A549 (cell line): ENCODE measurements around the gene PROCA1. TPM values are rescaled to one million over a fixed set of nuclear protein-coding genes. Genes with fewer than 3 reads are reported as not detected.

Experiments
- BCL3 ChIP-seq: fragments of >200 bp; sonication (Bioruptor Twin); formaldehyde crosslinking; IDR thresholded peaks from 3 replicates; pipeline ENCODE4 v1.6.1; 2016
- CHD2 ChIP-seq: fragments of 150-350 bp; IDR thresholded peaks from 2 replicates; pipeline ENCODE4 v1.6.1; 2014; ENCODE audit warnings: low read length; ENCODE audit not compliant: partially characterized antibody
- CHD4 ChIP-seq: fragments of 200-600 bp; sonication (generic); IDR thresholded peaks from 2 replicates; pipeline ENCODE4 v1.6.1; 2016; ENCODE audit warnings: antibody characterized with exemption, mild to moderate bottlenecking, borderline replicate concordance
- E2F6 ChIP-seq: IDR thresholded peaks from 2 replicates; pipeline ENCODE4 v1.6.1; 2012; ENCODE audit warnings: low read depth, borderline replicate concordance
- ELK1 ChIP-seq: fragments of 150-350 bp; IDR thresholded peaks from 2 replicates; pipeline ENCODE4 v1.6.1; 2014; ENCODE audit warnings: low read depth, mild to moderate bottlenecking, low read length
- ESRRA ChIP-seq: fragments of 150-350 bp; IDR thresholded peaks from 2 replicates; pipeline ENCODE4 v1.6.1; 2014; ENCODE audit warnings: mild to moderate bottlenecking, low read length, borderline replicate concordance
- HDAC2 ChIP-seq: fragments of 200-600 bp; sonication (generic); IDR thresholded peaks from 2 replicates; pipeline ENCODE4 v1.6.1; 2016
- HMGXB4 ChIP-seq: fragments of 250-450 bp; sonication (Bioruptor Pico); IDR thresholded peaks from 2 replicates; pipeline ENCODE4 v1.5.0; 2021; ENCODE audit warnings: mild to moderate bottlenecking, moderate library complexity, borderline replicate concordance
- HOXA7 ChIP-seq: fragments of 250-450 bp; sonication (Bioruptor Pico); IDR thresholded peaks from 2 replicates; pipeline ENCODE4 v1.5.0; 2020; ENCODE audit warnings: mild to moderate bottlenecking, moderate library complexity
- HOXB13 ChIP-seq: fragments of 250-450 bp; sonication (Bioruptor Pico); IDR thresholded peaks from 2 replicates; pipeline ENCODE4 v1.5.0; 2020; ENCODE audit warnings: low read depth, mild to moderate bottlenecking, moderate library complexity
- JUN ChIP-seq, 2 experiments: fragments of >200 bp; sonication (Bioruptor Twin); formaldehyde crosslinking; IDR thresholded peaks; 2 replicates in 1 of 2; 3 replicates in 1 of 2; pipeline ENCODE4 v1.6.1; 2016 to 2017
- KDM1A ChIP-seq: fragments of 200-600 bp; sonication (generic); IDR thresholded peaks from 2 replicates; pipeline ENCODE4 v1.6.1; 2016; ENCODE audit warnings: low read depth, mild to moderate bottlenecking
- KDM5A ChIP-seq: fragments of 200-600 bp; sonication (generic); IDR thresholded peaks from 2 replicates; pipeline ENCODE4 v1.6.1; 2016; ENCODE audit warnings: antibody characterized with exemption, mild to moderate bottlenecking
- MAZ ChIP-seq: fragments of 150-350 bp; IDR thresholded peaks from 2 replicates; pipeline ENCODE4 v1.6.1; 2014; ENCODE audit warnings: antibody characterized with exemption, low read depth, low read length, borderline replicate concordance
- MYC ChIP-seq: IDR thresholded peaks from 2 replicates; pipeline ENCODE4 v1.6.1; 2012; ENCODE audit warnings: mild to moderate bottlenecking, inconsistent platforms, low read length, improper control_type of control experiment, borderline replicate concordance
- NFE2L2 ChIP-seq: fragments of 150-350 bp; conservative IDR thresholded peaks from 2 replicates; pipeline ENCODE4 v1.6.1; 2014; ENCODE audit warnings: low read length
- POLR2A ChIP-seq: IDR thresholded peaks from 2 replicates; pipeline ENCODE4 v1.6.1; 2012; ENCODE audit warnings: mild to moderate bottlenecking, low read length
- POLR2AphosphoS2 ChIP-seq: conservative IDR thresholded peaks from 2 replicates; pipeline ENCODE4 v1.6.1; 2012; ENCODE audit warnings: low read length, improper control_type of control experiment, inconsistent platforms
- RARB ChIP-seq: fragments of 250-450 bp; sonication (Bioruptor Pico); IDR thresholded peaks from 2 replicates; pipeline ENCODE4 v1.8.0; 2021; ENCODE audit warnings: mild to moderate bottlenecking, moderate library complexity
- RCOR1 ChIP-seq: fragments of 150-350 bp; IDR thresholded peaks from 2 replicates; pipeline ENCODE4 v1.6.1; 2014; ENCODE audit warnings: antibody characterized with exemption, low read length, low read depth
- REST ChIP-seq: fragments of 200-600 bp; sonication (generic); IDR thresholded peaks from 2 replicates; pipeline ENCODE4 v1.6.1; 2016; ENCODE audit warnings: antibody characterized with exemption, mild to moderate bottlenecking, moderate library complexity
- RFX5 ChIP-seq: fragments of 450-650 bp; IDR thresholded peaks from 2 replicates; pipeline ENCODE4 v1.7.1; 2014; ENCODE audit warnings: antibody characterized with exemption, mild to moderate bottlenecking, moderate library complexity
- SMC3 ChIP-seq: fragments of >200 bp; sonication (Bioruptor Twin); formaldehyde crosslinking; IDR thresholded peaks from 3 replicates; pipeline ENCODE4 v1.6.1; 2018; ENCODE audit warnings: inconsistent platforms
- TFCP2L1 ChIP-seq: fragments of 250-450 bp; sonication (Bioruptor Pico); IDR thresholded peaks from 2 replicates; pipeline ENCODE4 v1.5.0; 2021; ENCODE audit warnings: mild to moderate bottlenecking
- TP53 ChIP-seq: fragments of 250-450 bp; sonication (Bioruptor Pico); IDR thresholded peaks from 2 replicates; pipeline ENCODE4 v1.5.0; 2021; ENCODE audit warnings: mild to moderate bottlenecking, moderate library complexity
- USF2 ChIP-seq: fragments of 450-650 bp; IDR thresholded peaks from 2 replicates; pipeline ENCODE4 v1.6.1; 2014; ENCODE audit warnings: antibody characterized with exemption
- ZNF302 ChIP-seq: fragments of 250-450 bp; sonication (Bioruptor Pico); IDR thresholded peaks from 2 replicates; pipeline ENCODE4 v1.9.0; 2021; ENCODE audit warnings: inconsistent platforms, mild to moderate bottlenecking, moderate library complexity
- polyA plus RNA-seq, 4 experiments: library from polyadenylated mRNA; depleted of rRNA in 3 of 4; stranded (reverse); fragments of >200 nt; fragmentation: RNase III in 1 of 4; extraction: RNeasy Plus Mini Kit Qiagen cat#74134 plus additional on column Dnase treatment in 1 of 4; gene quantifications; 2 replicates in 3 of 4; 3 replicates in 1 of 4; pipeline ENCODE4 v1.2.3, GENCODE V29; 2011 to 2017
- TF ChIP-seq, protein P1 (sequence below): fragments of >200 bp; sonication (Bioruptor Twin); formaldehyde crosslinking; IDR thresholded peaks from 3 replicates; pipeline ENCODE4 v1.5.1; 2016
- TF ChIP-seq, protein P2 (sequence below): fragments of >200 bp; sonication (Bioruptor Twin); formaldehyde crosslinking; IDR thresholded peaks from 2 replicates; pipeline ENCODE4 v1.6.1; 2016

The PROCA1 gene
- polyA plus RNA-seq, 2 of the 4 experiments (the other 2 are of a cell fraction), result 4.0 to 4.9 TPM

DNA sequence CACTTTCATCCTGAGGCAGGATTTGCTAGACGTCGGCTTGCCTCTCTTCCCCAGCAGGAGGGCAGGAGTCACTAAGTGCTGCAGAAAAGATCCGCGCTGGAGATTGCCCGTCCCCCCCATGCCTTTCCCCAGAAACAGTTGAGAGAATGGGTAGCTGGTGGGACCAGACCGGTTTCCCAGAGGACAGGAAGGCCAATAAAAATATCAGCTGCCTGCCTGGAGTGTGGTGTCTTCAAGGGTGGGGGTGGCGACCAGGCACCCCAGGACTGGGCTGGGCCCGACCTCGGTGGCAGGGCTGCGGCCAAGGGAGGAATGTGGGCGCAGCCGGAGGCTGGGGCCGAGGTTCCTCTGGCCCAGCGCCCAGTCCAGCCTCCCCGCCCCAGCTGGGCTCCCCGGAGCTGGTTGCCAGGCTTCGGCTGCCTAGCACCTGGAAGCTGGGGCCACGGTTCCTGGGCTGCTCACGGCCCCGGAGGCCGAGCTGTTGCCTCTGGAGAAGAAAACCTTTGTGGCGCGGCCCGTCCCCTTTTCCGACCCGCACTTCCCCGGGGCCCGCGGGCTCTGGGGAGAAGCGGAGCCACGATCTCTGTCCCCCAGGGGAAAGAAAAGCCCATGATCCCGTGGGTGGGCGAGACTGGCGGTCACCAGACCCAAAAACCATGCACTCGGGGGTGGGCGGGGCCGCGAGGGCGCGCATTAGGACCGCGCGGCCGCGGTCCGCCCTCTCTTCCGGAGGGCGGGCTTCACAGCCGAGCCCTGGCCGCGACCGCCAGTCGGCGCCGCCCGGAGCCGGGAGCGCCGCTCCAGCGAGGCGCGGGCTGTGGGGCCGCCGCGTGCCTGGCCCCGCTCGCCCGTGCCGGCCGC is 31.8 kb upstream of the PROCA1 start, which contains the start of gene TRAF4 (continued):
- TF ChIP-seq USF2 (no peak), RCOR1 (no peak), RARB (CRISPR knock-in tag) (no peak), NFE2L2 (no peak), E2F6 (peak; percentile 20), RFX5 (no peak; the same call in none of the 2 replicates), CHD2 (no peak), CHD4 (no peak), BCL3 (peak; percentile 96), MAZ (0 out of 2 replicates have a peak, but pooled peaks have one; percentile 27), KDM5A (no peak), SMC3 (0 out of 3 replicates have a peak, but pooled peaks have one; percentile 7), KDM1A (no peak), MYC (peak; percentile 63; the same call in 1 of the 2 replicates), POLR2AphosphoS2 (no peak), POLR2A (peak; percentile 97), ZNF302 (no peak), HDAC2 (0 out of 2 replicates have a peak, but pooled peaks have one; percentile 41), JUN (IDR thresholded peaks at IDR 0.05) (peak; percentile 78 to 93; a peak in 3 of 5 replicates), ESRRA (0 out of 2 replicates have a peak, but pooled peaks have one; percentile 47), TFCP2L1 (CRISPR knock-in tag) (0 out of 2 replicates have a peak, but pooled peaks have one; percentile 27), TP53 (CRISPR knock-in tag) (no peak), ELK1 (no peak), HOXB13 (CRISPR knock-in tag) (peak; percentile 41; the same call in 1 of the 2 replicates), REST (peak; percentile 35; the same call in 1 of the 2 replicates), HOXA7 (CRISPR knock-in tag) (no peak), HMGXB4 (no peak)
- TF ChIP-seq, protein P1, sequence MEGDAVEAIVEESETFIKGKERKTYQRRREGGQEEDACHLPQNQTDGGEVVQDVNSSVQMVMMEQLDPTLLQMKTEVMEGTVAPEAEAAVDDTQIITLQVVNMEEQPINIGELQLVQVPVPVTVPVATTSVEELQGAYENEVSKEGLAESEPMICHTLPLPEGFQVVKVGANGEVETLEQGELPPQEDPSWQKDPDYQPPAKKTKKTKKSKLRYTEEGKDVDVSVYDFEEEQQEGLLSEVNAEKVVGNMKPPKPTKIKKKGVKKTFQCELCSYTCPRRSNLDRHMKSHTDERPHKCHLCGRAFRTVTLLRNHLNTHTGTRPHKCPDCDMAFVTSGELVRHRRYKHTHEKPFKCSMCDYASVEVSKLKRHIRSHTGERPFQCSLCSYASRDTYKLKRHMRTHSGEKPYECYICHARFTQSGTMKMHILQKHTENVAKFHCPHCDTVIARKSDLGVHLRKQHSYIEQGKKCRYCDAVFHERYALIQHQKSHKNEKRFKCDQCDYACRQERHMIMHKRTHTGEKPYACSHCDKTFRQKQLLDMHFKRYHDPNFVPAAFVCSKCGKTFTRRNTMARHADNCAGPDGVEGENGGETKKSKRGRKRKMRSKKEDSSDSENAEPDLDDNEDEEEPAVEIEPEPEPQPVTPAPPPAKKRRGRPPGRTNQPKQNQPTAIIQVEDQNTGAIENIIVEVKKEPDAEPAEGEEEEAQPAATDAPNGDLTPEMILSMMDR, result peak; percentile 41; the same call in 2 of the 3 replicates
- TF ChIP-seq, protein P2, sequence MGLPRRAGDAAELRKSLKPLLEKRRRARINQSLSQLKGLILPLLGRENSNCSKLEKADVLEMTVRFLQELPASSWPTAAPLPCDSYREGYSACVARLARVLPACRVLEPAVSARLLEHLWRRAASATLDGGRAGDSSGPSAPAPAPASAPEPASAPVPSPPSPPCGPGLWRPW, result no peak
